ENCODE data around the gene DHRS2. TPM values are rescaled to one million over a fixed set of nuclear protein-coding genes. Genes with fewer than 3 reads are reported as not detected.
A peak's percentile ranks its signal among the peaks of the same experiment; 100 is the strongest.

DHRS2 gene
- total RNA-seq, 4 donors from 2014 or later = not detected

GRCh38 chr14:23639048-23639890 lies 3.1 kb downstream of the DHRS2 start:
- H3K36me3 ChIP-seq = no peaks in the 10 kb centered on the region
- no peaks in the 10 kb centered on the region for H3K9me3 ChIP-seq
- H3K4me3 ChIP-seq = no peak overlapping the region
- no peaks in the 10 kb centered on the region for H3K27me3 ChIP-seq
- intact Hi-C loops (cut with DNase I; ENCODE audit: low total_unique reads) (no loop called here), in situ Hi-C loops (cut with MboI; ENCODE audit: low sequenced_read_pairs in 4 of 4) (loop anchor here (25.0 kb wide), 2 partner anchors 273 to 298 kb away; no protein-coding TSS in a partner anchor)
- TF ChIP-seq CTCF (IDR thresholded peaks at IDR 0.05 in 4 of 5, conservative IDR thresholded peaks at IDR 0.05 in 1 of 5) (no peak), POLR2A (IDR thresholded peaks at IDR 0.05) (no peak)
- H3K27ac ChIP-seq = no peak overlapping the region
- DNase-seq (no peak), ATAC-seq (no peak)
- H3K4me1 ChIP-seq = no peaks in the 10 kb centered on the region

GRCh38 chr14:23639891-23640523 lies 3.8 kb downstream of the DHRS2 start:
- Histone ChIP-seq H3K9me3 (no peaks in the 10 kb centered on the region), H3K36me3 (no peaks in the 10 kb centered on the region), H3K4me3 (no peak overlapping the region), H3K27me3 (no peaks in the 10 kb centered on the region), H3K27ac (no peak overlapping the region), H3K4me1 (no peaks in the 10 kb centered on the region)
- in situ Hi-C loops (cut with MboI; ENCODE audit: low sequenced_read_pairs in 4 of 4) = loop anchor here (25.0 kb wide), 2 partner anchors 272 to 297 kb away; no protein-coding TSS in a partner anchor
- DNase-seq = no peak
- intact Hi-C loops (cut with DNase I; ENCODE audit: low total_unique reads) = no loop called here
- no peak for TF ChIP-seq POLR2A (IDR thresholded peaks at IDR 0.05)
- no peak for TF ChIP-seq CTCF (IDR thresholded peaks at IDR 0.05 in 4 of 5, conservative IDR thresholded peaks at IDR 0.05 in 1 of 5)
- ATAC-seq = no peak

GRCh38 chr14:23640524-23641141 lies 4.5 kb downstream of the DHRS2 start:
- Histone ChIP-seq H3K4me3 (no peak overlapping the region), H3K27ac (no peak overlapping the region)
- in situ Hi-C loops (cut with MboI; ENCODE audit: low sequenced_read_pairs in 4 of 4) = loop anchor here (25.0 kb wide), 2 partner anchors 272 to 297 kb away; no protein-coding TSS in a partner anchor

GRCh38 chr14:23641180-23641914 lies 5.2 kb downstream of the DHRS2 start:
- DNase-seq = no peak
- in situ Hi-C loops (cut with MboI; ENCODE audit: low sequenced_read_pairs in 4 of 4) = loop anchor here (25.0 kb wide), 2 partner anchors 271 to 296 kb away; no protein-coding TSS in a partner anchor
- H3K9me3 ChIP-seq = no peaks in the 10 kb centered on the region
- H3K4me1 ChIP-seq = no peaks in the 10 kb centered on the region
- TF ChIP-seq POLR2A (IDR thresholded peaks at IDR 0.05) (no peak), CTCF (IDR thresholded peaks at IDR 0.05 in 4 of 5, conservative IDR thresholded peaks at IDR 0.05 in 1 of 5) (no peak)
- no peak overlapping the region for H3K27ac ChIP-seq
- H3K36me3 ChIP-seq = no peaks in the 10 kb centered on the region
- H3K4me3 ChIP-seq = no peak overlapping the region
- intact Hi-C loops (cut with DNase I; ENCODE audit: low total_unique reads) = no loop called here
- ATAC-seq = no peak
- H3K27me3 ChIP-seq = no peaks in the 10 kb centered on the region

More at GRCh38 chr14:23640524-23641141, 4.5 kb downstream of the DHRS2 start:
- Histone ChIP-seq H3K9me3 (no peaks in the 10 kb centered on the region), H3K27me3 (no peaks in the 10 kb centered on the region), H3K36me3 (no peaks in the 10 kb centered on the region), H3K4me1 (no peaks in the 10 kb centered on the region)
- ATAC-seq (peak in 1 of 2 donors; percentile 45), DNase-seq (peak in 1 of 2 donors; percentile 21)
- no peak for TF ChIP-seq POLR2A (IDR thresholded peaks at IDR 0.05)
- intact Hi-C loops (cut with DNase I; ENCODE audit: low total_unique reads) = no loop called here

Measured in gastrocnemius medialis (tissue), 4 donors.